ENCODE measurements around the gene RPH3AL. TPM values are rescaled to one million over a fixed set of nuclear protein-coding genes. Genes with fewer than 3 reads are reported as not detected.

Gene RPH3AL
- polyA plus RNA-seq, 3 donors, result 0.71 to 1.9 (median 1.5) TPM

DNA sequence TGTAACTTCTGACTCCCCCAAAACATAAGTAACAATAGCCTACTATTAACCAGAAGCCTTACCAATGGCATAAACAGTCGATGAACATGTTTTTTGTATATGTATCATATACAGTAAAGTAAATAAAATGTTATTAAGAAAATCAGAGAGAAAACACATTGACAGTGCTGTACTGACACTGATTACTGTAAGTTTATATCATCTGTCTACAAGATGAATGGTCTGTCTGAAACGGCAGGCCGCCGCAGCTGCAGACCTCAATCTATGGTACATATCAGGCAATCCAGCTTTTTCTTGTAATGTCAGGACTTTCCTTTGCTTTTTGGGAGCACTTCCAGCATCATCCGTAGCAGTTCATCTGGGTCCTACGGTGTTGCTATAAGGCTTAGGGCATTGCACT is 44.2 kb upstream of the RPH3AL start:
- WGBS (ENCODE audit: insufficient coverage), result 95% methylated on average over 4 of the region's 6 CpGs
- Histone ChIP-seq H3K27me3 (ENCODE audit: control insufficient read depth in 2 of 2, insufficient read depth in 2 of 2, low read length in 2 of 2) (no peaks in the 10 kb centered on the region), H2AFZ (ENCODE audit: insufficient read depth, low read depth, low read length, poor library complexity, severe bottlenecking) (no peak overlapping the region), H3K79me2 (ENCODE audit: insufficient read depth, low read length) (no peaks in the 10 kb centered on the region), H3K4me2 (replicated peaks; ENCODE audit: extremely low read depth, low read length, poor library complexity, severe bottlenecking) (no peak overlapping the region), H4K20me1 (ENCODE audit: insufficient read depth, low read length) (no peaks in the 10 kb centered on the region), H3K9me3 (replicated peaks in 1 of 2; ENCODE audit: control insufficient read depth in 1 of 2, insufficient read depth in 1 of 2, low read length in 2 of 2) (no peaks in the 10 kb centered on the region), H3K4me1 (ENCODE audit: control insufficient read depth in 1 of 2, insufficient read depth in 2 of 2, low read length in 2 of 2) (peaks cover 24% of the 10 kb centered on the region in 2 donors), H3K27ac (ENCODE audit: low read depth in 1 of 2, low read length in 2 of 2) (no peak overlapping the region), H3K36me3 (replicated peaks in 1 of 2; ENCODE audit: control insufficient read depth in 1 of 2, insufficient read depth in 2 of 2, low read length in 2 of 2) (peaks cover 0 to 7% of the 10 kb centered on the region in 2 donors), H3K4me3 (replicated peaks in 1 of 3; ENCODE audit: low read depth in 2 of 3, low read length in 3 of 3) (no peak overlapping the region), H3K9ac (ENCODE audit: insufficient read depth, low read length, poor library complexity, severe bottlenecking) (no peak overlapping the region)
- Mint-ChIP-seq H3K27ac (peak overlapping the region in 1 of 7 donors; percentile 54), H3K4me3 (no peak overlapping the region), H3K27me3 (ENCODE audit: low read depth in 3 of 3) (peaks cover 2 to 6% (median 4%) of the 10 kb centered on the region in 3 donors), H3K4me1 (peaks cover 25% of the 10 kb centered on the region), H3K9me3 (peaks cover 0 to 3% (median 0%) of the 10 kb centered on the region in 7 donors), H3K36me3 (peaks cover 3 to 13% of the 10 kb centered on the region in 2 donors)
- DNase-seq, result no peak
- TF ChIP-seq, protein P1, sequence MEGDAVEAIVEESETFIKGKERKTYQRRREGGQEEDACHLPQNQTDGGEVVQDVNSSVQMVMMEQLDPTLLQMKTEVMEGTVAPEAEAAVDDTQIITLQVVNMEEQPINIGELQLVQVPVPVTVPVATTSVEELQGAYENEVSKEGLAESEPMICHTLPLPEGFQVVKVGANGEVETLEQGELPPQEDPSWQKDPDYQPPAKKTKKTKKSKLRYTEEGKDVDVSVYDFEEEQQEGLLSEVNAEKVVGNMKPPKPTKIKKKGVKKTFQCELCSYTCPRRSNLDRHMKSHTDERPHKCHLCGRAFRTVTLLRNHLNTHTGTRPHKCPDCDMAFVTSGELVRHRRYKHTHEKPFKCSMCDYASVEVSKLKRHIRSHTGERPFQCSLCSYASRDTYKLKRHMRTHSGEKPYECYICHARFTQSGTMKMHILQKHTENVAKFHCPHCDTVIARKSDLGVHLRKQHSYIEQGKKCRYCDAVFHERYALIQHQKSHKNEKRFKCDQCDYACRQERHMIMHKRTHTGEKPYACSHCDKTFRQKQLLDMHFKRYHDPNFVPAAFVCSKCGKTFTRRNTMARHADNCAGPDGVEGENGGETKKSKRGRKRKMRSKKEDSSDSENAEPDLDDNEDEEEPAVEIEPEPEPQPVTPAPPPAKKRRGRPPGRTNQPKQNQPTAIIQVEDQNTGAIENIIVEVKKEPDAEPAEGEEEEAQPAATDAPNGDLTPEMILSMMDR (IDR thresholded peaks at IDR 0.05), result no peak
- intact Hi-C loops (cut with micrococcal nuclease), result no loop called here

DNA sequence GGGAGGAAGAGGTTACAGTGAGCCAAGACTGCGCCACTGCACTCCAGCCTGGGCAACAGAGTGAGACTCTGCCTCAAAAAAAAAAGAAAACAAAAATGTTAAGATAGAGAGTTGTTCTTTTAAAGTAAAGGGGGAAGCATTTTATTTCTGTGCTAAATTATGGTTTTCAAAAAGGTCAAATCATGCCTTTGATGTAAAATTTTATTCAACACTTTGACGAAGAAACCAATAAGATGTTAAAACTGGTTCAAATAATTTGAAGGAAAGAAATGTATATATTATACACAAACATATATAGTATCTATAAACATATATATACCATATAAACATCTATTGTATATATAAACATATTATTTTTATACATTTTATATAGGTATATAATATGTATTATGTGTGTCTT is 43.4 kb upstream of the RPH3AL start:
- WGBS (ENCODE audit: insufficient coverage), result no CpG with 5 or more reads among the region's 2 CpGs
- no peak overlapping the region for H3K4me2 ChIP-seq (replicated peaks; ENCODE audit: extremely low read depth, low read length, poor library complexity, severe bottlenecking)
- no peak overlapping the region for H2AFZ ChIP-seq (ENCODE audit: insufficient read depth, low read depth, low read length, poor library complexity, severe bottlenecking)
- H3K27ac ChIP-seq (ENCODE audit: low read depth in 1 of 2, low read length in 2 of 2), result peak overlapping the region in 1 of 2 donors; percentile 56
- Mint-ChIP-seq H3K27ac (peak overlapping the region in 2 of 7 donors; percentile 15 to 69), H3K4me1 (peaks cover 25% of the 10 kb centered on the region), H3K4me3 (no peak overlapping the region), H3K36me3 (peaks cover 0 to 7% of the 10 kb centered on the region in 2 donors), H3K27me3 (ENCODE audit: low read depth in 3 of 3) (peaks cover 2 to 8% (median 5%) of the 10 kb centered on the region in 3 donors), H3K9me3 (peaks cover 0 to 3% (median 0%) of the 10 kb centered on the region in 7 donors)
- intact Hi-C loops (cut with micrococcal nuclease), result no loop called here
- H4K20me1 ChIP-seq (ENCODE audit: insufficient read depth, low read length), result no peaks in the 10 kb centered on the region
- no peaks in the 10 kb centered on the region for H3K27me3 ChIP-seq (ENCODE audit: control insufficient read depth in 2 of 2, insufficient read depth in 2 of 2, low read length in 2 of 2)
- peaks cover 24% of the 10 kb centered on the region in 2 donors for H3K4me1 ChIP-seq (ENCODE audit: control insufficient read depth in 1 of 2, insufficient read depth in 2 of 2, low read length in 2 of 2)
- no peak for DNase-seq
- H3K36me3 ChIP-seq (replicated peaks in 1 of 2; ENCODE audit: control insufficient read depth in 1 of 2, insufficient read depth in 2 of 2, low read length in 2 of 2), result no peaks in the 10 kb centered on the region
- H3K79me2 ChIP-seq (ENCODE audit: insufficient read depth, low read length), result no peaks in the 10 kb centered on the region
- H3K9ac ChIP-seq (ENCODE audit: insufficient read depth, low read length, poor library complexity, severe bottlenecking), result no peak overlapping the region
- no peaks in the 10 kb centered on the region for H3K9me3 ChIP-seq (replicated peaks in 1 of 2; ENCODE audit: control insufficient read depth in 1 of 2, insufficient read depth in 1 of 2, low read length in 2 of 2)
- TF ChIP-seq, protein P1 (IDR thresholded peaks at IDR 0.05), result no peak
- H3K4me3 ChIP-seq (replicated peaks in 1 of 3; ENCODE audit: low read depth in 2 of 3, low read length in 3 of 3), result no peak overlapping the region
